ENCODE measurements around the gene RBMY1D.
"Not testable (repeated sequence)": the region's sequence is repeated elsewhere in the genome, so short reads cannot be mapped to it uniquely, and the experiment has no call there.

The RBMY1D gene

DNA sequence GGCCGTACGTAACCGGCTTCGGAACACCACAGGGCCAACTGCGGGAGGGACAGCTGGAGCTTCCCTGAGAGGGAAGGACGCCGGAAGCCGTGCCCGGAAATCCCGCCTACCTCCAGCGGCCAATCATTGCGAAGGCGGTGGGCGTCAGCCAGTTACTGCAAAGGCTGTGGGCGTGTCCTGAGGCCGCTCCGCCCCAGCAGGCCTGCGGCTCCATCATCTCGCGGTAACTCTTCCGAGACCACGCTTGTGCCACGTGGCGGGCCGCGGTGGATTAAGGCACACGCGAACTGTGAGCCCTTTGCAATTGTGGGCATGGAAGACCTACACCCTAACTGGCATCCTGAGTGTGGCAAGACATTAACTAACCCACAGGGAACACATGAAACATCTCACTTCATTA, at the start of gene RBMY1D:
RBMY1D (minus strand) TSS at position 101 of the 400 bp plus-strand sequence. CDS start 2,013 bp downstream, outside the sequence.
- DNase-seq = not testable (repeated sequence)

- DNase-seq = not testable (repeated sequence)
These were observed 23.6 kb upstream of the RBMY1D start, which contains the start of gene RBMY1E for GRCh38 chrY:21917932-21918331. Gene RBMY1E, minus strand, starts transcription at chrY:21918032. Its CDS starts 1,978 bp downstream, at chrY:21916054.

- not testable (repeated sequence) for DNase-seq
These were observed 24.8 kb downstream of the RBMY1D start for GRCh38 chrY:21869407-21870076.

DNA sequence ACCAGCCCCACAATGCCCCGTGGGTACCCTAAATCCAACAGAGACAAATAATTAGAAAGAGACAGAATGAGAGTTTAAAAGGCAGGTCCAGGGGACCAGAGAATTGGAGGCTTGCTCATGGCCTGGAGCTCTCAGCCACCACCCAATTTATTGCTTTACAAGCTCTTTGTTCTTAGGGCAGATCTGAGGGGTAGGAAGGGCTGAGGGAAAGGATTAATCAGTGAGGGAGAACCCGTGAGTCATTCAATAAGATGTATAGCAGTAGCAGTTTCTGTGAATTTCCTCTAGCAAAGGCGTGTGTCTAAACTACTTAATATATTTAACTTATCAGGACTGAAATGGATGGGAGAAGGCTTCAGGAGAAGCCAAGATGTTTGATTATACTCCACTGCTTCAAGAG, 48.8 kb downstream of the RBMY1D start:
- DNase-seq = no peak

GRCh38 chrY:21842090-21842489, 52.2 kb downstream of the RBMY1D start:
- no peak for DNase-seq

- no peak for DNase-seq
These were observed 54.8 kb downstream of the RBMY1D start for GRCh38 chrY:21839489-21839888.

- DNase-seq = no peak
These were observed 58.0 kb downstream of the RBMY1D start for GRCh38 chrY:21836343-21836742.

GRCh38 chrY:21835052-21835451, 59.3 kb downstream of the RBMY1D start:
- no peak for DNase-seq
